ENCODE measurements around the gene SPAG6.

GRCh38 chr10:22435650-22436049 lies 90.4 kb downstream of the SPAG6 start:
- no peak for TF ChIP-seq POLR2AphosphoS5 (IDR thresholded peaks at IDR 0.05)
- TF ChIP-seq, protein P1, sequence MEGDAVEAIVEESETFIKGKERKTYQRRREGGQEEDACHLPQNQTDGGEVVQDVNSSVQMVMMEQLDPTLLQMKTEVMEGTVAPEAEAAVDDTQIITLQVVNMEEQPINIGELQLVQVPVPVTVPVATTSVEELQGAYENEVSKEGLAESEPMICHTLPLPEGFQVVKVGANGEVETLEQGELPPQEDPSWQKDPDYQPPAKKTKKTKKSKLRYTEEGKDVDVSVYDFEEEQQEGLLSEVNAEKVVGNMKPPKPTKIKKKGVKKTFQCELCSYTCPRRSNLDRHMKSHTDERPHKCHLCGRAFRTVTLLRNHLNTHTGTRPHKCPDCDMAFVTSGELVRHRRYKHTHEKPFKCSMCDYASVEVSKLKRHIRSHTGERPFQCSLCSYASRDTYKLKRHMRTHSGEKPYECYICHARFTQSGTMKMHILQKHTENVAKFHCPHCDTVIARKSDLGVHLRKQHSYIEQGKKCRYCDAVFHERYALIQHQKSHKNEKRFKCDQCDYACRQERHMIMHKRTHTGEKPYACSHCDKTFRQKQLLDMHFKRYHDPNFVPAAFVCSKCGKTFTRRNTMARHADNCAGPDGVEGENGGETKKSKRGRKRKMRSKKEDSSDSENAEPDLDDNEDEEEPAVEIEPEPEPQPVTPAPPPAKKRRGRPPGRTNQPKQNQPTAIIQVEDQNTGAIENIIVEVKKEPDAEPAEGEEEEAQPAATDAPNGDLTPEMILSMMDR (IDR thresholded peaks at IDR 0.05), result no peak

Data from upper lobe of left lung (tissue), 4 donors.